GM18868 (cell line): ENCODE measurements around the gene MACROD2.

Experiments
- ATAC-seq: cut with Tn5 transposase; IDR thresholded peaks from one replicate; pipeline ENCODE4 v1.9.1; 2021; ENCODE audit warnings: mild to moderate bottlenecking, moderate library complexity; ENCODE audit not compliant: unreplicated experiment

The MACROD2 gene

GRCh38 chr20:14727485-14728150, 732.3 kb downstream of the MACROD2 start:
- no peak for ATAC-seq

GRCh38 chr20:14729390-14729789, 734.1 kb downstream of the MACROD2 start:
- ATAC-seq, result no peak

- no peak for ATAC-seq
These were observed 737.0 kb downstream of the MACROD2 start for GRCh38 chr20:14732343-14732742.

DNA sequence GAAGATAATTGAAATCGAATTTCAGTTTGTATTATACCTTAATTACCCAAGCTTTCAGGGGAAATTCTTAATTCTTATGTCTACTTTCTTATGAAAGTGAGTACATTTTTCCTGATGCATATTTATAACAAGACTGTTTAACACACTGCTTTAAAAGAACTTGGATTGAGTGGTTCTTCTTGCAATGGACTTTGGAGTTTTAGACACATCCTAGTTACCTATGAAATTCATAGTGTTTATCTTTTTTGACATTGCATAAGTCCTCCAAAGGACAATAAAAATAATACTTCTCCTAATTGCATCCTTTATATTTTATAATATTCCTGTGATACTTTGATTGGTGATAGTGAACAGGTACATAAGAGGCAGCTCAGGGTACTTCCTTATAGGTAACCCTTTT, 737.7 kb downstream of the MACROD2 start:
- no peak for ATAC-seq

- ATAC-seq, result no peak
These were observed 745.1 kb downstream of the MACROD2 start for GRCh38 chr20:14740380-14740779.

GRCh38 chr20:14741616-14742015, 746.3 kb downstream of the MACROD2 start:
- no peak for ATAC-seq

GRCh38 chr20:14744723-14745122, 749.4 kb downstream of the MACROD2 start:
- peak; percentile 82 for ATAC-seq

GRCh38 chr20:14745830-14746229, 750.5 kb downstream of the MACROD2 start:
- ATAC-seq, result no peak

DNA sequence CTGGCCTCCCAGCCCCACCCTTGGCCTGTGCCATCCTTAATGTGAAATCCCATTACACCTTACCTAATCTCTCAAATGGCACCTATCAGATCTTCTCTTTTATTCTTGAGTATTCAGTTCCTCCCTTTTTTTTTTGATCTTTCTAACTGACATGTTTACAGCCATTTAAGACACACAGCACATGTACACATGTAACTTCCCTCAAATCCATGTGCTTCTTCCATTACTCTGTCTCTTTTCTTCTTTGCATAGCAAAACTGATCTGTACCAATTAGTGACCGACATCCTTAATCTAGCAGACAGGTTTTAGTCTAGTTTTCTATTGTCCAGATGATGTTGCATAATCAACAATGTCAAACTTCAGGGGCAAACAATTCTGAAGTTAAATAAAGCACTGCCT, 755.9 kb downstream of the MACROD2 start:
- ATAC-seq, result no peak

- ATAC-seq, result no peak
These were observed 762.4 kb downstream of the MACROD2 start for GRCh38 chr20:14757728-14758127.

DNA sequence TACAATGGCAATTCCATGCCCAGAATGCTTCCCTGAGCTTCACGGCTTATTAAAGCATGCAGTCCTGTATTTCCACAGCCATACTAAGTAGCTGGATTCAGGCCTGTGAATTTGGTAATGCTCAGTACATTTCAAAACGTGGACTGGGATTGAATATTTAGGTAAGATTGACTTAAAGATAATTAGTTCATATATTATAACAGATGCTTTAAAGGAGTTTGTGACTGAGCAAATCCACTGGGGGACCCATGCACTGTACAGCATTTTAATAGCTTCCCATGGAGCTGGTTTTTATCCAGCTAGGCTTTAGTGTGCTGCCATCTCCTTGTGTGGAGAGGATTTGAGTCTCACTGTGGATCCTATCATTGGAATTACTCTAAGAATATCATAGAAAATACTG, 763.0 kb downstream of the MACROD2 start:
- no peak for ATAC-seq

- no peak for ATAC-seq
These were observed 764.7 kb downstream of the MACROD2 start for GRCh38 chr20:14759979-14760378.

GRCh38 chr20:14761903-14762302, 766.6 kb downstream of the MACROD2 start:
- ATAC-seq, result no peak

DNA sequence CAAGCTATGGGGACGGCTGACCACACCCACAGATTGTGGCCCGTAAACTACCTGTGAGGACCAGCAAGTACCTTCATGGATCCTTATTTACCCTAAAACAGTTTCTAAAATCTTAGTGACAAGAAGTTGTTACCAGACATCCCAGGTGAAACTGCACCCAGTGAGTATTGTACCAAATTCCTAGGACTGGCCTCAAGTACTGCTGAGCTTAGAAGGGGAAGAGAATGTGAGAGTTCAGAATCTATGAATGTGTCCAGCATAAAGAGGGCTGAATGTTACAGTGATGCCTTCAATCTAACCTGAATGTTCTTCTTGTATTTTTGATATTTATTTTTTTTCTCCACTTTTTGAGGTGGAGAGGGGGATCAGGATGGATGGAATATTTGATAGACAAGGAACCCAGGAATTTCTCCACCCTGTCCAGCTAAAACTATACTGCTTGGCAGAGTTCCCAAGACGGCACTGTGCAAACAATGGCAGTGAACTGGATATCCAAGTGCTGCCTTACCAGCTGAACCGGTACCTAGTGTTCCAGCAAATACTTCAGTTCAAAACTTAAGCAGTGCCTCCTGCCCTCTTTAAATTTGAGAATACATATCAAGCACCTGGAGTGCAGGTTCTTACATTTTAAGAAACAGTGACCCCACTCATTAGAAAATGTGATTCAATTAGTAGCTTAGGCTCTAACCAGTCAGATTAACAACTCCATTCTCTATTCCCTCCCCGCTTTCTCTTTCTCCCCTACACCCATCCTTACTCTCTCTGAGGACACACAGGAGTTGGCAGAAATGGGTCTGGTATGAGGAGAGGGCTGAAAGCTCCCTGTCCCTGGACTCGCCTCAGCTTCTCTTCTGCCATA, 769.4 kb downstream of the MACROD2 start:
- no peak for ATAC-seq

- ATAC-seq, result no peak
These were observed 770.0 kb downstream of the MACROD2 start for GRCh38 chr20:14765370-14765701.

DNA sequence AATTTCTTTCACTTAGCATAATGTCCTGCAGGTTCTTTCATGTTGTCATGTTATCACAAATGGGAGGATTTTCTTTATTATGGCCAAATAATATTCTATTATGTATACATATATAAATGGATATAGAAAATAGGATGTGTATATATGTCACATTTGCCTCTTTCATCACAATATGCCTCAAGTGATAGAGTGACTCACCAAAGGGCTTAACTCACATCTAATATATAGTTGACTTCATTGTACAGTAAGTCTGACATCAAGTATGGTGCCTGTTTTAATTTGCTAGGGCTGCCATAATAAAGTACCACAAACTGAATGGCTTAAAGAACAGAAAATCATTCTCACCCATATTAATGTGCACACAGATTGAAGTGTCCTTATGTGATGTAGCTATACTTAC, 778.2 kb downstream of the MACROD2 start:
- ATAC-seq, result no peak

GRCh38 chr20:14775778-14776177, 780.5 kb downstream of the MACROD2 start:
- no peak for ATAC-seq

- no peak for ATAC-seq
These were observed 782.3 kb downstream of the MACROD2 start for GRCh38 chr20:14777591-14777990.

- no peak for ATAC-seq
These were observed 782.8 kb downstream of the MACROD2 start for GRCh38 chr20:14778096-14778495.

- ATAC-seq, result no peak
These were observed 783.6 kb downstream of the MACROD2 start for GRCh38 chr20:14778875-14779274.

GRCh38 chr20:14780508-14780907, 785.2 kb downstream of the MACROD2 start:
- ATAC-seq, result no peak

GRCh38 chr20:14782731-14783130, 787.4 kb downstream of the MACROD2 start:
- ATAC-seq, result no peak
